ENCODE results near the gene CEMIP2.
A peak's percentile ranks its signal among the peaks of the same experiment; 100 is the strongest.
"Not testable (repeated sequence)": the region's sequence is repeated elsewhere in the genome, so short reads cannot be mapped to it uniquely, and the experiment has no call there.

Gene CEMIP2

DNA sequence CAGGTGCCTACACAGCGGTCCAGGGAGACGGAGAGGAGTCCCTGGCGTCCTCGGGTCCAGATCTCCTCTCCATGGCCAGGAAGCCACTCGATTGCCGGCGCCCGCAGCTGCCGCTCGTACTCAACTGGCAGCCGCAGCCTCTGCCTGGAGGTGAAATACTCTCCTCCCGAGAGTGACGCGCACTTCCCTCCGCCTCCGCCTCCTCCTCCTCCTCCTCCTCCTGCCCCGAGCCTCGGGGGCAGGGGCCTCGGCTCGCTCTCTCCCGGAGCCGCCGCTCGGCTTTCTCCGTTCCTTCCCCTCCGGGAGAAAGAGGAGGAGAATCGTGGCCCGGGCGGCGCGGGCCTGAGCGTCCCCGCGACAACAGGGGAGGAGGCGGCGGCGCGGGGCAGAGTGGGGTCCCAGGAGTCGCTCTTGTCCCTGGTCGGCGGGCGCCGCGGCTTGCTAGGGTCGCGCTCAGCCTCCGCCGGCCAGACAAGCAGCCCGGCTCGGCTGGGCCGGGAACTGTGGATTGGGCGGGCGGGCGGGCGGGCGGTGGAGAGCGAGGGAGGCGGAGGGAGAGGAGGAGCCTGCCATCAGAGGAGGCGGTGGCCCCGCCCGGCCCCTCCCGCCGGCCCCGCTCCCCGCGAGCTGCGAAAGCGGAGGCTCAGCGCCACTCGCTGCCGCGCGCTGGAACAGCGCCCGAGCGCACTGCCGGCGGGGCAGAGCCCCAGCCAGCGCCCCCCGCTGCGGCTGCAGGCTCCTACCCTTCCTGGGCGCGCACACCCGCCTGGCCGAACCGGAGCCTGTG lies at the start of gene CEMIP2:
Gene CEMIP2 (minus strand): TSS at position 126 of the 787 bp plus-strand sequence. CDS start 18,140 bp downstream, outside the sequence.
- peak; percentile 90 for DNase-seq

DNA sequence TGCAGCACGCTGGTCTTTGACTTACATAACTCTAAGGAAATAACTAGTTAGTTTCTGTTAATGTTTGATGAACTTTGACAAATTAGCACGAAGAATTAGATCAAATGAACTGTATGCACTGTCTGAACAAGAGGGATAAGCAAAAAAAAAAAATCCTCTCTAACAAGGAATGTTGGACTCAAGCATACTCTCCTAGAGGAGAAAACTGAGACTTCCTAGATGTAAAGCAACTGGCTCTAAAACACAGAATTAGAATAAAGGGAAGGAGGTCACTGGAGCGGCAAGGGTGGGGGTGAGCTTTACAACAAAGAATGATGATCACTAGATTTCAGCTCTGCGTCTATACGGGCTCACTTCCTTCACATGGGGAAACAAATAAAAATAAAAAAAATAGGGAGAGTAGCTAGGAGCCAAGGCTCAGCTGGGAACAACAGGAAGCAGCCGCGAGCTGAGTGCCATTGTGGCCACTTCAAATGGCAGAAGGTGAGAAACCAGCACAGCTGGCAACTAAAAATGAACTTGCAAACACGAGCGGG lies 48.7 kb upstream of the CEMIP2 start:
- DNase-seq = no peak

GRCh38 chr9:71814815-71815214 lies 46.5 kb upstream of the CEMIP2 start:
- DNase-seq = no peak

GRCh38 chr9:71814226-71814625 lies 45.9 kb upstream of the CEMIP2 start:
- DNase-seq = no peak

GRCh38 chr9:71812385-71812784 lies 44.1 kb upstream of the CEMIP2 start:
- DNase-seq = no peak

GRCh38 chr9:71808068-71808467 lies 39.8 kb upstream of the CEMIP2 start:
- DNase-seq = no peak

- peak; percentile 78 for DNase-seq
These were observed 38.6 kb upstream of the CEMIP2 start for GRCh38 chr9:71806901-71807307.

- not testable (repeated sequence) for DNase-seq
These were observed 36.8 kb upstream of the CEMIP2 start for GRCh38 chr9:71805096-71805495.

DNA sequence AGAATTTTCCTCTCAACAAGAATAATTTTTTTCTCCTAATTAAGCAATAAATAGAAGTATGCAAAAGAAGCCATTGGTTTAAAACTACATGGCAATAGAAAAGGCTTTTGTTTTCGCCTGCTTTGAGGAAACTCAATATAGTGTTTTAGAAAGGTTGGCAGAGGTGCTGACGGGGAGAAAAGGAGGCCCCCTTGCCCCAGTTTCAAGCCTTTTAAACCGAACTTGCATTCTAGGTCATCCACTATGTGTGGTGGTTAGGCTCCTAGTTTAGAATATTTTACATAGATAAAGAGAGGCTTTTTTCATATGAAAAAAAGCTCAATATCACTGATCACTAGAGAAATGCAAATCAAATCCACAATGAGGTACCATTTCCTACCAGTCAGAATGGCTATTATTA lies 33.5 kb upstream of the CEMIP2 start:
- no peak for DNase-seq

DNA sequence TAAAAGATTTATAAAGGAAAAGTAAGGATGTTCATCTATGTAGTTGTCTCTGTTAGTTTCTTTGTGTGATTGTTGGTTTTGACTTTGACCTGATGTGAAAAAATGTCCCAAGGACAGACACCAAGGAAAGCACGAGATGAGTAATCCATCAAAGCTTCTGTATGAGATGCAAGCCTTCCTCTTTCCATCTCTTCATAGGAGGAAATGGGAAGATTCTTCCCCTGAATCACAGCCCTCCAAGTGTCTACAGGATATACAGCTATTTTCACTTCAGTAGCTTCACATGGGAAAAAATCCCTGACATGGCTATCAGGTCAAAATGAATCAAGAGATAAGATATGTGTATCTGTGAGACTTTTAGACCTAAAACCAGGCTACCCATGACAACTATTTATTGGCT lies 29.0 kb upstream of the CEMIP2 start:
- no peak for DNase-seq

GRCh38 chr9:71796100-71796767 lies 27.9 kb upstream of the CEMIP2 start:
- peak; percentile 46 for DNase-seq

DNA sequence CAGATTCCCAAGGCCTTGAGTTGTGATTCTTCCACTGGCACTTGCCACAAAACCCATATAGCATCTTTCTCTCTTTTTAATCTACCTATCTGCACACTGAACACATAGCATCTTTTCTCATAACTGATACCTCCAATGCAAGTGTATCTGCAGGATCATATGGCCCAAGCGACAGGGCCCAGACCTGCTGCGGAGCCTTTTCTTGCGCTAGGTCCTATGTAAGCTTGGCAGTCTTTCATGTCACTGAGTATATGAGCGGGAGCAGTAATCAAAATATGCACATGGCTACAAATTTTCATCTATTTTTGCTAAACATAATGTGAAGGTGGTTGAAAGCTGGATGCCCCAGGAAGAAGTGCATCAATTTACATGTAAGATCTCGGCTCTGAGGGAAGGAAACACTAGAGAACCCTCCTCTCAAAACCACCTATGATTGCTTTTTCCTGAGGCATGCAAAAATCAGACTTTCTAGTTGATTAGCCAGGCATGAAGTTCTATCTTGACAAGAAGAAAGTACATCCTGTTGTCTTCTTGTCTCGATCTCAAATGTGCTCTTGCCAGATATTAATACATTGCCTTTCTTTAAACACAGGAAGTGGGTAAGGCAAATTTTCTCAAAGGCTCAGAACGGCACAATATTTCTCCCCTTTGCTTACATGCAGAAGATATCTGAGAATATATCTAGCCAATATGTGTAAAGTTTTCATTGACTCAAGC lies 26.9 kb upstream of the CEMIP2 start:
- peak; percentile 67 for DNase-seq

DNA sequence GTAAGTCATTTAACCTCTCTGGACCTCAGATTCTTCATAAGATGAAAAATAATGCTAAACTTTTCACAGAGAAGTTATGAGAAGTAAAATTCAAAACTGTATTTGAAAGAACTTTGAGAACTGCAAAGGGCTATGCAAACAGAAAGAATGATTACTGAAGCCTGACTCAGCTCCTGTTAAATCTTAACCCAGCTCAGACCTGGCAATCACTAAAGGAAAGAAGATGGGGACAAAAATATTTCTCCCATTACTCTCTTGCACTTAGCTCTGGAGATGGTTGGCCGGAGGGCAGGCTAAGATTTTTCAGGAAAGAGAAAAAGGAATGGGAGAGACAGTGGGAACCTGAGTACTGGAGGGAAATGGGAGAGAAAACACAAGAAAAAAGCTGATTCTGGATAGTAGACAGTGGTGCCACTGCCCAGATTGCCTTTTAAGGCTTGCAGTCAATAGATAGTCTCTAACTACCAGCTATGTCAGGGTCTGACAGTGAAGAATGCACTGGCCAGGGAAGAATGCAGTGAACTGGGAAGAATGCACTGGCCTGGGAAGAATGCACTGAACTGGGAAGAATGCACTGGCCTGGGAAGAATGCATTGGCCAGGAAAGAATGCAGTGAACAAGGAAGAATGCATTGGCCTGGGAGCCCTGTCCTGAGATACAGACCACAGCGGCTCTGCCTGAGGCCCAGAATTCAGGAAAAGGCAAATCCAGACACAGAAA lies 25.2 kb upstream of the CEMIP2 start:
- no peak for DNase-seq

DNA sequence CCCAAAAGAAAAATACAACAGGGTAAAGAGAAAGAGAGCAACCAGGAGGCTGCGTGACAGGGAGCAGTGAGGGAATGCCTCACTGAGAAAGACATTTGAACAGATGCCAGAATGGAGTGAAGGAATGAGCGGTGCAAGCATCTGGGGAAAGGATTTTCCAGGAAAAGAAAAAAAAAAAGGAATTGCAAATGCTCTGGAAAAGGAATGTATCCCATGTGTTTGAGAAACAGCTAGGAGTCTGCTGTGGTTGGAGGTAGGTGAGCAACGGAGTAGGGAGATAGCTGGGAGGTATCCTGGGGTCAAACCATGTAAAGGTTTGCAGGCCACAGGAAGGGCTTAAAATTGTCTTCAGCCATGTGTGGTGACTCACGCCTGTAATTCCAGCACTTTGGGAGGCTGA lies 23.6 kb upstream of the CEMIP2 start:
- no peak for DNase-seq

GRCh38 chr9:71790296-71790695 lies 22.0 kb upstream of the CEMIP2 start:
- no peak for DNase-seq

DNA sequence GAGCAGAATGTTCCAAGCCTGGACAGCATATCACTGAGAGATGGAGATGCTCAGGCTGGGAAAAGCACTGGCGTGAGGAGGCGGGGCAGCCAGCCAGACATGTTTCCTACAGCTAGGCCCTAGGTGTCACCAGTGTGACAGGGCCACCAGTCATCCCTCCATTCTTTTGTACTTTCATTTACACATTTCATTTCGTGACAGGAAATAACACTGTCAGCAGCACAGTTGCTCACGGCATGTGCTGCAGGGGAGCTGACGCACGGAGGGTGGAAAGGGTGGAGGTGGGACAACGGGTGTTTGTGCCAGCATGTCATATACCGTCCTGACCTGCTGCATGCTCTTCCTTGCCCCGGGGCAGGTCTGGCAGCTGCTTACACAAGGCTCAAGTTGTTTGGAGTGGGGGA lies 14.8 kb upstream of the CEMIP2 start:
- DNase-seq = peak; percentile 86

GRCh38 chr9:71781391-71781790 lies 13.1 kb upstream of the CEMIP2 start:
- DNase-seq = no peak

GRCh38 chr9:71780953-71781352 lies 12.6 kb upstream of the CEMIP2 start:
- no peak for DNase-seq

- DNase-seq = no peak
These were observed 9.8 kb upstream of the CEMIP2 start for GRCh38 chr9:71778085-71778484.

GRCh38 chr9:71774920-71775319 lies 6.6 kb upstream of the CEMIP2 start:
- DNase-seq = no peak

DNA sequence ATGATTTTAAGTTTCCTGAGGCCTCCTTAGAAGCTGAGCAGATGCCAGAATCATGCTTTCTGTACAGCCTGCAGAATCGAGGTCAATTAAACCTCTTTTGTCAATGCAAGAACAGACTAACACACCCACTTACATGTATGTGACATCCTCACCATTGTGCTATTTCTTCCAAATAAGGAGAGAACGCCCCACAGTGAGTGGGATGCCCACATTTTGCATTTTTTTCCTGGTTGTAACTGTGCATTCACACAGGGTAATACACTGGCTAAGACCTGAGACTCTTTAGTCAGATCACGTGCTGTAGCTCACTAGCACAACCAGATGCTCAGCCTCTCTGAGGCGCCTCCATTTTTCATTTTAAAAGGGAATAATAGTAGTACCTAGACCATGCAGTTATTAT lies 4.4 kb upstream of the CEMIP2 start:
- no peak for DNase-seq

DNA sequence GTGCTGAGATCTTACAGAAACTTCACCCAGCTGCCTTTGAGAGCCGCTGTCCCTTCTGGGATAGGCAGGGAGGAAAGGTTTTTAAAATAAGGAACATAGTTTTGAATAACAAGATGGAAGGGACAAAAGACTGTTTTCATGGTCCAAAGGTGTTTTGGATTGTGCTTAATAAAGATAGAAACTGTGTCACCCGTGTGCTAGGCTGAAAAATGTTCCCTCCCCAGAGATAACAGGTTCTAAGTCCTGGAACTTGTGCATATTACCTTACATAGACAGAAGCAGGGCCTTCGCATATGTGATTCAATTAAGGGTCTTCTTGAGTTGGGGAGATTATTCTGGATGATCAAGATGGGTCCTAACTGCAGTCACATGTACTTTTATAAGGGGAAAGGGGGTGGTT lies 1.9 kb upstream of the CEMIP2 start:
- DNase-seq = no peak

Data from CD4-positive, alpha-beta T cell treated with Interleukin-10 for 1 hour (primary cell).